ENCODE results near the gene HTT-AS. TPM values are rescaled to one million over a fixed set of nuclear protein-coding genes. Genes with fewer than 3 reads are reported as not detected.

HTT-AS gene
- total RNA-seq, 1 donor from 2014 or later = not detected

- DNase-seq (ENCODE audit: low read depth) = no peak
These were observed 12.9 kb upstream of the HTT-AS start for GRCh38 chr4:3087115-3087797.

GRCh38 chr4:3085948-3086670, 11.8 kb upstream of the HTT-AS start:
- DNase-seq (ENCODE audit: low read depth) = no peak

- no peak for DNase-seq (ENCODE audit: low read depth)
These were observed 9.4 kb upstream of the HTT-AS start for GRCh38 chr4:3083732-3084131.

- DNase-seq (ENCODE audit: low read depth) = no peak
These were observed 8.7 kb upstream of the HTT-AS start for GRCh38 chr4:3082925-3083515.

- no peak for DNase-seq (ENCODE audit: low read depth)
These were observed 5.4 kb upstream of the HTT-AS start for GRCh38 chr4:3079694-3080123.

- no peak for DNase-seq (ENCODE audit: low read depth)
These were observed 3.5 kb upstream of the HTT-AS start for GRCh38 chr4:3077796-3078195.

- no peak for DNase-seq (ENCODE audit: low read depth)
These were observed 1.3 kb upstream of the HTT-AS start for GRCh38 chr4:3075652-3075981.

GRCh38 chr4:3074846-3075651, 711 bp upstream of the HTT-AS start:
- peak; percentile 65 for DNase-seq (ENCODE audit: low read depth)

- no peak for DNase-seq (ENCODE audit: low read depth)
These were observed 920 bp downstream of the HTT-AS start for GRCh38 chr4:3073158-3074077.

- no peak for DNase-seq (ENCODE audit: low read depth)
These were observed 2.5 kb downstream of the HTT-AS start for GRCh38 chr4:3071811-3072210.

- no peak for DNase-seq (ENCODE audit: low read depth)
These were observed 3.4 kb downstream of the HTT-AS start for GRCh38 chr4:3070709-3071500.

- no peak for DNase-seq (ENCODE audit: low read depth)
These were observed 4.6 kb downstream of the HTT-AS start for GRCh38 chr4:3069661-3070199.

GRCh38 chr4:3067473-3068001, 6.8 kb downstream of the HTT-AS start:
- DNase-seq (ENCODE audit: low read depth) = no peak

GRCh38 chr4:3066836-3067400, 7.4 kb downstream of the HTT-AS start:
- no peak for DNase-seq (ENCODE audit: low read depth)

- DNase-seq (ENCODE audit: low read depth) = no peak
These were observed 8.8 kb downstream of the HTT-AS start for GRCh38 chr4:3065551-3065950.

- DNase-seq (ENCODE audit: low read depth) = peak; percentile 90
These were observed 11.9 kb downstream of the HTT-AS start for GRCh38 chr4:3062471-3062870.

- DNase-seq (ENCODE audit: low read depth) = no peak
These were observed 13.4 kb downstream of the HTT-AS start for GRCh38 chr4:3060946-3061345.

- no peak for DNase-seq (ENCODE audit: low read depth)
These were observed 14.4 kb downstream of the HTT-AS start for GRCh38 chr4:3059943-3060342.

GRCh38 chr4:3054169-3054759, 20.1 kb downstream of the HTT-AS start:
- no peak for DNase-seq (ENCODE audit: low read depth)

Measured in myocyte (in vitro differentiated cells).